ENCODE measurements around the gene COL12A1. TPM values are rescaled to one million over a fixed set of nuclear protein-coding genes. Genes with fewer than 3 reads are reported as not detected.
"Not testable (repeated sequence)": the region's sequence is repeated elsewhere in the genome, so short reads cannot be mapped to it uniquely, and the experiment has no call there.

The COL12A1 gene
- total RNA-seq, 1 donor from 2014 or later, result 443 TPM

GRCh38 chr6:75211920-75212590 is 6.2 kb upstream of the COL12A1 start:
- no peak for DNase-seq

- DNase-seq, result peak; percentile 92
Observed at GRCh38 chr6:75210885-75211739, 5.3 kb upstream of the COL12A1 start.

- no peak for DNase-seq
Observed at GRCh38 chr6:75209184-75209723, 3.4 kb upstream of the COL12A1 start.

- DNase-seq, result peak; percentile 94
Observed at GRCh38 chr6:75208298-75209183, 2.7 kb upstream of the COL12A1 start.

- peak; percentile 60 for DNase-seq
Observed at GRCh38 chr6:75206576-75207342, 906 bp upstream of the COL12A1 start.

- peak; percentile 62 for DNase-seq
Observed at GRCh38 chr6:75204959-75205775, 686 bp downstream of the COL12A1 start.

- peak; percentile 95 for DNase-seq
Observed at GRCh38 chr6:75204217-75204958, 1.5 kb downstream of the COL12A1 start.

GRCh38 chr6:75203721-75204120 is 2.1 kb downstream of the COL12A1 start:
- no peak for DNase-seq

- peak; percentile 31 for DNase-seq
Observed at GRCh38 chr6:75202676-75203131, 3.1 kb downstream of the COL12A1 start.

GRCh38 chr6:75201901-75202672 is 3.8 kb downstream of the COL12A1 start:
- DNase-seq, result peak; percentile 55

- no peak for DNase-seq
Observed at GRCh38 chr6:75201021-75201420, 4.8 kb downstream of the COL12A1 start.

GRCh38 chr6:75199889-75200288 is 6.0 kb downstream of the COL12A1 start:
- DNase-seq, result no peak

GRCh38 chr6:75196081-75196687 is 9.7 kb downstream of the COL12A1 start:
- no peak for DNase-seq

- no peak for DNase-seq
Observed at GRCh38 chr6:75188221-75188925, 17.5 kb downstream of the COL12A1 start.

- DNase-seq, result not testable (repeated sequence)
Observed at GRCh38 chr6:75186581-75186980, 19.3 kb downstream of the COL12A1 start.

GRCh38 chr6:75183099-75183541 is 22.7 kb downstream of the COL12A1 start:
- no peak for DNase-seq

GRCh38 chr6:75180864-75181263 is 25.0 kb downstream of the COL12A1 start:
- DNase-seq, result no peak

GRCh38 chr6:75178757-75179156 is 27.1 kb downstream of the COL12A1 start:
- DNase-seq, result no peak
